ENCODE data around the gene CLK2.

DNA sequence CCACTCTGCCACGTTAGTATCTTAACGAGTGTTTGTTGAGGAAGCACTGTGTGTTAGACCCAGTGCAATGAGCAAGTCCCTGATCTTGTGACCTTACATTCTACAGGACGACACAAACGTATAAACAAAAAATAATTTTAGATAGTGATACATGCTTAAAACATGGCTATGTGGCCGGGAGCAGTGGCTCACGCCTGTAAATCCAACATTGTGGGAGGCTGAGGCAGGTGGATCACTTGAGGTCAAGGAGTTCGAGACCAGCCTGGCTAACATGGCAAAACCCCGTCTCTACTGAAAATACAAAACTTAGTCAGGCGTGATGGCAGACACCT, 45.2 kb downstream of the CLK2 start:
- TF ChIP-seq, protein P1, sequence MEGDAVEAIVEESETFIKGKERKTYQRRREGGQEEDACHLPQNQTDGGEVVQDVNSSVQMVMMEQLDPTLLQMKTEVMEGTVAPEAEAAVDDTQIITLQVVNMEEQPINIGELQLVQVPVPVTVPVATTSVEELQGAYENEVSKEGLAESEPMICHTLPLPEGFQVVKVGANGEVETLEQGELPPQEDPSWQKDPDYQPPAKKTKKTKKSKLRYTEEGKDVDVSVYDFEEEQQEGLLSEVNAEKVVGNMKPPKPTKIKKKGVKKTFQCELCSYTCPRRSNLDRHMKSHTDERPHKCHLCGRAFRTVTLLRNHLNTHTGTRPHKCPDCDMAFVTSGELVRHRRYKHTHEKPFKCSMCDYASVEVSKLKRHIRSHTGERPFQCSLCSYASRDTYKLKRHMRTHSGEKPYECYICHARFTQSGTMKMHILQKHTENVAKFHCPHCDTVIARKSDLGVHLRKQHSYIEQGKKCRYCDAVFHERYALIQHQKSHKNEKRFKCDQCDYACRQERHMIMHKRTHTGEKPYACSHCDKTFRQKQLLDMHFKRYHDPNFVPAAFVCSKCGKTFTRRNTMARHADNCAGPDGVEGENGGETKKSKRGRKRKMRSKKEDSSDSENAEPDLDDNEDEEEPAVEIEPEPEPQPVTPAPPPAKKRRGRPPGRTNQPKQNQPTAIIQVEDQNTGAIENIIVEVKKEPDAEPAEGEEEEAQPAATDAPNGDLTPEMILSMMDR (IDR thresholded peaks at IDR 0.05): no peak
- TF ChIP-seq POLR2A (IDR thresholded peaks at IDR 0.05): no peak
